HG02763 (cell line): ENCODE results near the gene MATN3.
A peak's percentile ranks its signal among the peaks of the same experiment; 100 is the strongest.

Source experiments
- ATAC-seq: cut with Tn5 transposase; IDR thresholded peaks from one replicate; pipeline ENCODE4 v1.9.1; 2021; ENCODE audit warnings: mild to moderate bottlenecking, moderate library complexity; ENCODE audit not compliant: unreplicated experiment

The MATN3 gene

GRCh38 chr2:20005067-20005627 lies 7.3 kb downstream of the MATN3 start:
- no peak for ATAC-seq

- no peak for ATAC-seq
Observed at GRCh38 chr2:20001361-20001863, 11.1 kb downstream of the MATN3 start.

- ATAC-seq: no peak
Observed at GRCh38 chr2:19993731-19994130, 18.7 kb downstream of the MATN3 start.

DNA sequence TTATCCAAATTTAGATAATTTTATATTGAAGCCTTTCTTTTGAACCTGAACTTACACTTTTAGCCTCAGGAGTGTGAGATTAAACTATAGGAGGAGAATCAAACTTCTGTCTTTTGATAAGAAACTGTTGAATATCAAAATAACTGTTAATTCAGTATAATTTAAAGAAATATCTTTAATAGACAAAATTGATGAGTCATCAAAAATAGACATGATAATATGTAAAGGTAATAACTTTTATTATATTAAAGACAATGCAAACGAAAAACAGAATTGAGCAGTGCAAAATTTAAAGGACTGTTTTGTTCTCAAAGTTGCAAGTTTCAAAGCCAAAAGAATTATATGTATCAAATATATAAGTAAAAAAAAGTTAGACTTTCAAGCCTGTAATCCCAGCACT lies 20.6 kb downstream of the MATN3 start:
- ATAC-seq: no peak

- no peak for ATAC-seq
Observed at GRCh38 chr2:19990416-19990728, 22.1 kb downstream of the MATN3 start.

DNA sequence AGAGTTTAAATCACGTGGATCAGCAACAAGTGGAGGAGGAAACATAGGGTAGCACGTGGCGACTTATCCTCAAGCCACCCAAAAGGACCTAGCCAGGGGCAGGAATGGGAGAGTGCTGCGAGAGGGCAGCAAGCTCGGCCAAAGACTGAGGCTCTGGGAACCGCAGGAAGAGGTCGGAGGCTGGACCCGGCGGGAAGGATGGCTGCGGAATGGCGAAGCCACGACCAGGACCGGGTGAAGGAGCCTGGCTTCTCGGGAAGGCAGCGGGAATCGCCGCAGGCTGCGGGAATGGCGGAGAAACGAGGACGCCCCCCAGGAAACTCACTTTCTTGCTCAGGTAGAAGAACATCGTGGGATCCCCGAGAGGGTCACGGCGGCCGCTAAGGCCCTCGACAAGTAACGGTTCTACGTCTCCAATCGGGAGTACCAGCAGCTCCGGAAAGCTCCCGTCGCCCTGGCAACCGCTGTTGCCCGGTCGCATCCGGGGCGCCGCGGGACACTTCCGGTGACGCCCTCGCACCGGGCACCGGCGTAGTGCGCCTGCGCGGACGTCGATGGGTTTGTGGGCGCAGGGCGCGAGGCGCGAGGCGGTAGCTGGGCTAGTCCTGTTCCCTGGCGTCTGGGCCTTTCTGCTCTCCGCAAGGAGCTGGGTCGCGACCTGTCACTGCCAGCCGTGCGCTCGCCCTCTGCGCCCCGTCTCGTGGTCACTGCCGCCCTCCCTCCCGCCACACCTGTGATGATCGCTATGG lies 22.6 kb downstream of the MATN3 start, which contains the start of gene WDR35:
TSS of gene WDR35 (minus strand) at position 439 of the 749 bp plus-strand sequence. CDS start at position 349, 90 bp downstream.
- peak; percentile 93 for ATAC-seq

DNA sequence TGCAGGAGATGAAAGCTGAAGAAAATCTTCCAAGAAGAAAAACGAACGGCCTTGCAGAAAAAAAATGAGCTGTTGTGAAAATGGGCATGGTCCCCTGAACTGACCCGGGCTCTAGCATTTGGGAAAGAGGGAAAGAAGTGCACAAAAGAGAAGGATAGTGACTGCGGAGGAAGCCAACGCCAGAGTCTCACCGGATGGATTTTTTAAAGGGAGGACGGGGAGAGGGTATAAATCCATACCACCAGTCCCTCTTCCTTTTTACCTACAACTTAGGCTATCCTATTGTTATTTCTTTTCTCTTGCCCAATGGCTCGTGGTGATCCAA lies 23.2 kb downstream of the MATN3 start:
- ATAC-seq: no peak

DNA sequence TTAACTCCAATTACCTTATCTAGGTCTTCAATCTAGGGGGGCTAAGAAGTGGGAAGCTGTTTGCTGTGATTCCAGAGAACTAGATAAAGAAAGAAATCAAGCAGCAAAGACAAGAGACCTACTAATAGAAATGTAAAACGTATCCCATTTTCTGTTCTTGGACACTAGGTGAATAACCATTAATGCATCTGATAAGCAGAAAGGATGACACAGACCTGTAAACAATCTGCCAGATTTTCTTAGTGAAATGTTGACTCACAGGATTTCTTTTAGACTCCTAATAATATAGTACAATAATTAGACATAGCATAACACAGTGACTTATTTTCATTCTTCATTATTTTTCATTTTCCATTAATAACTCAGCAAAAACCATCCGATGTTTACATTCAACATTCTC lies 23.9 kb downstream of the MATN3 start:
- ATAC-seq: no peak

DNA sequence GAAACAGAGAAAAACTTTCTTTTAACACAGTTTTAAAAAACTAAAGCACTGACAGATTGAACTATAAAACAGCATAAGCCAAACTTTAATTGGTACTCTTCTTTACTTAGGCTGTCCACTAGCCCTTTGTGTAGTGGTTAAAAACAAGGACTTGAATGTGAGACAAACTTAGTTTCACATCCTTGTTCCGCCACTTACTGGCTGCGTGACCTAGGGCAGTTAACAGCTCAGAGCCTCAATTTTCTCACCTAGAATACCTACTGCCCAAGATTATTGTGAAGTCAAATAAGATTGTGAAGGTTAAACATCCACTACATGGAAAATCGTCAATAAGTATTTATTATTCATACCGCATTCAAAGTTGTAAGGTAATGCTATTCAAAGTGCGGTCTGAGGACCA lies 24.5 kb downstream of the MATN3 start:
- peak; percentile 67 for ATAC-seq

DNA sequence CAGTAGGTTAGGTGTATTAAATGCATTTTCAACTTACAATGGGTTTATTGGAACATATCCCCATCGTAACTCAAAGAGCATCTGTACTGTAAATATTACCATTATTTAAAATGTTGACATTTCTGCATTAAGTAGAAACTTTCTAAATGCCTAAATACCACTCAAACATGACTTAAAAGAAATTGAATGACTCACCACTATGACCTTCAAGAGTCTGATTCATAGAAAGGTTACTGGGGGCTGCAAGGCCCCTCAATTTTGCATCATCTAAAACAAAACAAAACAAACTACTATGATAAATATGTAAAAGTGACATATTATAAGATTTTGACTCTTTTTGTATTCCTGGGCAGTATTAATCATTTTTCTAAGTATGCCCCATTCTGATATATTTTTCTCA lies 30.2 kb downstream of the MATN3 start:
- ATAC-seq: no peak

GRCh38 chr2:19979932-19980331 lies 32.5 kb downstream of the MATN3 start:
- ATAC-seq: no peak

- ATAC-seq: no peak
Observed at GRCh38 chr2:19973466-19973865, 39.0 kb downstream of the MATN3 start.

- ATAC-seq: no peak
Observed at GRCh38 chr2:19971691-19972090, 40.8 kb downstream of the MATN3 start.

- ATAC-seq: no peak
Observed at GRCh38 chr2:19963386-19963785, 49.1 kb downstream of the MATN3 start.

- ATAC-seq: peak; percentile 51
Observed at GRCh38 chr2:19955544-19956422, 56.7 kb downstream of the MATN3 start.

- ATAC-seq: no peak
Observed at GRCh38 chr2:19949071-19949470, 63.4 kb downstream of the MATN3 start.

DNA sequence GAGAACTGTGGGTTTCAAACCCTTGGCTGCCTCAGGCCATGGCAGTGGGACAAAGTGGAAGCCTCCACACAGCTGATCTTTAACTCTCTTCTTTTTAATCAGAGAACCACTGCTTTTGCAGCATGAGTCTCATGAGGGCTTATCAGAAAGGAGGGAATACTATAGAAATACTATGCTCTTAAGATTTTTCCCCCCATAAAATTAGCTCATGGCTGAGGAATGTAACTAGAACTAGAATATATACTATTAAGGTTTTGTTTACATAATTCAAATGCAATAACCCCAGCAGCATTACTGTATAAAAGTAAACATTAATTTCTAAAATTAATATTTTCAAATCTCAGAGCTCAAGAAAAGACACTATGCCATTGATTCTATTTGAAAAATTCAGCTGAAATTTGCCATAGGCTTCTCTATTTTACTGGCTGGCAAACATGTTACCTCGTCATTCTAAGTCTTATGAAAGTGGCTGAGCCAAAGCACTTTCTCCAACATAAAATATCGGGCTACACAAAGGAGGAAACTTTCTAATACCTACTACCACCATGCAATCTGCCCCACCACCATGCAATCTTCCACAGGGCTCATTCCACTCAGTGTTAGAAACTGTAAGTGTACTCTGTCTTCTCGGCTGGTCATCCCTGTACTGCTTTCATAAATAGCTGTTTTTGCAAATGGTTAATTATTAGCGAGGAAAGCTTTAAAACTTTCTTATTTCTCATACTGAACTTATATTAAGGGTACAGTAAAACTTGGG lies 65.1 kb downstream of the MATN3 start:
- ATAC-seq: no peak

GRCh38 chr2:19944205-19944845 lies 68.1 kb downstream of the MATN3 start:
- ATAC-seq: no peak

DNA sequence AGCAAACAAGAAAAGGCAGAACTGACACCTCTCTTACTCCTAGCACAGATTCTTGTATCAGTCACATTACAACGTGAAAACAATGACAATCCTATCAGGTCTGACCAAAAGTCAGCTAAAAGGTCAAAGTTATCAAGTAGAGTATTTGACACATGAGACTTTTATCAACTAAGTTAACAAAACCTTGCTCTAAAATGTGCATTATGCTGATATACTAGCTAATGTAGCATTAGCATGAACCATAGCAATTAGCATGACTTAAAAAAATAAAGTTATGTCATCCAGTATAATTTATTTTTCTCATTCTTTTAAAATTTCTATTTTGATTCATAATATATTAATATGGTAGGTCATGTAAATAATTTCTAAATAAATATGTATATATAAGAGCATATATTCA lies 69.3 kb downstream of the MATN3 start:
- no peak for ATAC-seq

DNA sequence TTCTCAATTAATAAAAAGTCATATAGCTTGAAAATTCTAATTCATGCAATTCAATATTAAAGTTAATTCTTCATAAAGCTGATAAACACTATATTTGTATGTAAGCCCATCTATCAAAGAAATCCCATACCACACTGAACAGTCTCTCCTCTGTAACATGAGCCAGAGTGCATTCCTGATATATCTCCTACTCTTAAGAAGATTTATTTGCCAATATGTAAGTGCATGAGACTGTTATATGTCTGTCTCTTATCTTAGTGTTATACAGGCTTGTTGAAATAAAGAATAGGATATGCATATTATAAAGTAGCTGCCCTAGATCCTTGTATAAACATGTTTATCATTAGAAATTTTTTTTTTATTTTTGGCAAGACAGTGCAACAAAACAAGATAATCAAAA lies 70.3 kb downstream of the MATN3 start:
- ATAC-seq: no peak
